IMR-90 (cell line): ENCODE measurements around the gene CHCT1. TPM values are rescaled to one million over a fixed set of nuclear protein-coding genes. Genes with fewer than 3 reads are reported as not detected.

Source experiments
- ATAC-seq: fragments of 200-7000 bp; cut with Tn5 transposase; 2 replicates; pipeline ENCODE4 v1.9.1; 2020; ENCODE audit warnings: low read depth, mild to moderate bottlenecking, moderate library complexity
- BruUV-seq: library from RNA; stranded (reverse); fragments of 400-500 nt; replicated peaks from 2 replicates; lab custom pipeline; 2021; lab: Mats Ljungman, UMichigan
- CTCF ChIA-PET: fragments of 300-600 bp; formaldehyde crosslinking; extraction: SDS; loops from one replicate; lab custom pipeline; 2021; ENCODE audit warnings: antibody characterized with exemption; lab: Yijun Ruan, JAX
- POLR2A ChIA-PET: fragments of 300-600 bp; sonication (Branson Sonifier 250); formaldehyde crosslinking; loops from one replicate; lab custom pipeline; 2022; ENCODE audit warnings: antibody characterized with exemption; ENCODE audit not compliant: unreplicated experiment; lab: Charles Lee
- DNase-seq: peaks from one replicate; pipeline ENCODE4 v3.0.0; 2013
- H2AFZ ChIP-seq: replicated peaks from 2 replicates; pipeline ENCODE3; 2013; ENCODE audit warnings: low read length, mild to moderate bottlenecking; ENCODE audit not compliant: poor library complexity
- H2AK5ac ChIP-seq: 2 replicates; pipeline ENCODE4 v1.6.1; 2013; ENCODE audit warnings: low read depth, low read length, inconsistent platforms
- H2AK9ac ChIP-seq: replicated peaks from 2 replicates; pipeline ENCODE3; 2013; ENCODE audit warnings: mild to moderate bottlenecking, low read depth, low read length, moderate library complexity; ENCODE audit not compliant: poor library complexity
- H2BK120ac ChIP-seq: 2 replicates; pipeline ENCODE4 v1.6.1; 2013; ENCODE audit warnings: low read depth, low read length, inconsistent platforms
- H2BK15ac ChIP-seq: 3 replicates; pipeline ENCODE4 v1.6.1; 2013; ENCODE audit warnings: low read depth, low read length, inconsistent platforms
- H2BK20ac ChIP-seq: 2 replicates; pipeline ENCODE4 v1.6.1; 2013; ENCODE audit warnings: low read depth, mild to moderate bottlenecking, inconsistent platforms, low read length, moderate library complexity
- H2BK5ac ChIP-seq: 2 replicates; pipeline ENCODE4 v1.6.1; 2013; ENCODE audit warnings: mild to moderate bottlenecking, low read depth, low read length, inconsistent platforms; ENCODE audit not compliant: poor library complexity, severe bottlenecking
- H3K14ac ChIP-seq: replicated peaks from 2 replicates; pipeline ENCODE4 v1.6.1; 2013; ENCODE audit warnings: low read depth, low read length, inconsistent platforms
- H3K18ac ChIP-seq: 2 replicates; pipeline ENCODE4 v1.6.1; 2013; ENCODE audit warnings: low read depth, low read length, control low read depth
- H3K23ac ChIP-seq: 2 replicates; pipeline ENCODE4 v1.6.1; 2013; ENCODE audit warnings: low read depth, low read length, inconsistent platforms
- H3K27ac ChIP-seq: 2 replicates; pipeline ENCODE4 v1.5.1; 2013; ENCODE audit warnings: mild to moderate bottlenecking, control low read depth, low read length; ENCODE audit not compliant: insufficient read depth
- H3K27me3 ChIP-seq: 2 replicates; pipeline ENCODE4 v1.6.1; 2013; ENCODE audit warnings: low read length; ENCODE audit not compliant: control insufficient read depth, insufficient read depth
- H3K36me3 ChIP-seq: 2 replicates; pipeline ENCODE4 v1.6.1; 2013; ENCODE audit warnings: low read length, mixed read lengths; ENCODE audit not compliant: control insufficient read depth, insufficient read depth
- H3K4ac ChIP-seq: 2 replicates; pipeline ENCODE4 v1.6.1; 2013; ENCODE audit warnings: low read depth, low read length, inconsistent platforms
- H3K4me1 ChIP-seq: 2 replicates; pipeline ENCODE4 v1.6.1; 2013; ENCODE audit warnings: low read length, mixed read lengths; ENCODE audit not compliant: control insufficient read depth, insufficient read depth
- H3K4me2 ChIP-seq: 2 replicates; pipeline ENCODE4 v1.6.1; 2013; ENCODE audit warnings: low read depth, mild to moderate bottlenecking, control low read depth, low read length, moderate library complexity
- H3K4me3 ChIP-seq: 2 replicates; pipeline ENCODE4 v1.5.1; 2013; ENCODE audit warnings: low read depth, mild to moderate bottlenecking, control low read depth, low read length, moderate library complexity; ENCODE audit not compliant: insufficient read depth
- H3K56ac ChIP-seq: 2 replicates; pipeline ENCODE4 v1.6.1; 2013; ENCODE audit warnings: low read length, inconsistent platforms; ENCODE audit not compliant: insufficient read depth; ENCODE audit errors: extremely low read depth
- H3K79me1 ChIP-seq, 2 experiments: 2 replicates each; pipeline ENCODE4 v1.6.1; 2013; ENCODE audit warnings: low read length in 2 of 2, inconsistent platforms in 1 of 2, low read depth in 1 of 2
- H3K9ac ChIP-seq: 2 replicates; pipeline ENCODE4 v1.6.1; 2013; ENCODE audit warnings: low read depth, low read length, control low read depth
- H3K9me1 ChIP-seq: 2 replicates; pipeline ENCODE4 v1.6.1; 2013; ENCODE audit warnings: low read length, inconsistent platforms; ENCODE audit not compliant: insufficient read depth
- H3K9me3 ChIP-seq: 2 replicates; pipeline ENCODE4 v1.6.1; 2013; ENCODE audit warnings: low read length; ENCODE audit not compliant: control insufficient read depth, insufficient read depth
- H4K20me1 ChIP-seq: 2 replicates; pipeline ENCODE4 v1.6.1; 2013; ENCODE audit warnings: low read length, inconsistent platforms; ENCODE audit not compliant: insufficient read depth
- H4K5ac ChIP-seq: 2 replicates; pipeline ENCODE4 v1.6.1; 2013; ENCODE audit warnings: mild to moderate bottlenecking, low read depth, low read length, control low read depth
- H4K8ac ChIP-seq, 2 experiments: 2 replicates each; pipeline ENCODE4 v1.6.1; 2013; ENCODE audit warnings: low read depth in 2 of 2, low read length in 2 of 2, control low read depth in 1 of 2, inconsistent platforms in 1 of 2
- H4K91ac ChIP-seq: 2 replicates; pipeline ENCODE4 v1.6.1; 2013; ENCODE audit warnings: low read depth, low read length, inconsistent platforms; ENCODE audit not compliant: insufficient read depth
- CHD1 ChIP-seq: IDR thresholded peaks from 2 replicates; pipeline ENCODE4 v1.6.1; 2012; ENCODE audit warnings: low read depth, low read length, improper control_type of control experiment
- CTCF ChIP-seq: conservative IDR thresholded peaks from 2 replicates; pipeline ENCODE4 v1.5.1; 2012; ENCODE audit warnings: mild to moderate bottlenecking, low read depth, low read length, improper control_type of control experiment
- ELK1 ChIP-seq: fragments of 150-350 bp; IDR thresholded peaks from 2 replicates; pipeline ENCODE4 v1.6.1; 2016; ENCODE audit warnings: low read depth, mild to moderate bottlenecking, low read length, moderate library complexity, borderline replicate concordance
- MAFK ChIP-seq: IDR thresholded peaks from 2 replicates; pipeline ENCODE4 v1.6.1; 2012; ENCODE audit warnings: low read depth, low read length, improper control_type of control experiment
- MAZ ChIP-seq: IDR thresholded peaks from 2 replicates; pipeline ENCODE4 v1.6.1; 2012; ENCODE audit warnings: low read depth, mild to moderate bottlenecking, low read length, improper control_type of control experiment, moderate library complexity, borderline replicate concordance
- MXI1 ChIP-seq: IDR thresholded peaks from 2 replicates; pipeline ENCODE4 v1.6.1; 2012; ENCODE audit warnings: low read depth, mild to moderate bottlenecking, low read length, moderate library complexity, borderline replicate concordance
- RAD21 ChIP-seq: IDR thresholded peaks from 2 replicates; pipeline ENCODE4 v1.6.1; 2012; ENCODE audit warnings: low read length, improper control_type of control experiment
- RCOR1 ChIP-seq: IDR thresholded peaks from 2 replicates; pipeline ENCODE4 v1.6.1; 2012; ENCODE audit warnings: mild to moderate bottlenecking, low read length, improper control_type of control experiment; ENCODE audit not compliant: insufficient replicate concordance
- RFX5 ChIP-seq: IDR thresholded peaks from 2 replicates; pipeline ENCODE4 v1.8.0; 2012; ENCODE audit warnings: low read depth, mild to moderate bottlenecking, low read length, moderate library complexity
- SMC3 ChIP-seq: fragments of 150-350 bp; IDR thresholded peaks from 2 replicates; pipeline ENCODE4 v1.6.1; 2016; ENCODE audit warnings: low read depth, mild to moderate bottlenecking, antibody characterized with exemption, low read length, moderate library complexity
- USF2 ChIP-seq: fragments of 150-350 bp; IDR thresholded peaks from 2 replicates; pipeline ENCODE4 v1.6.1; 2017; ENCODE audit warnings: mild to moderate bottlenecking, antibody characterized with exemption, low read length, low read depth
- WGBS, 2 experiments: methylation state at CpG; one replicate each; pipeline versions ENCODE4 v1.1.5 to v1.1.7; 2013; ENCODE audit warnings: missing lambda C conversion rate in 2 of 2; ENCODE audit not compliant: insufficient read length in 1 of 2; ENCODE audit errors: extremely low coverage in 2 of 2; 5-methylcytosine and 5-hydroxymethylcytosine counted together
- dilution Hi-C: fragments of 300-500 bp; cut with HindIII; formaldehyde crosslinking; loops from one replicate; pipeline ENCODE4 v1.14.3; 2018; ENCODE audit warnings: low sequenced_read_pairs; ENCODE audit not compliant: unreplicated experiment
- in situ Hi-C: fragments of 300-500 bp; cut with MboI; formaldehyde crosslinking; loops from 3 replicates; pipeline ENCODE4 v1.14.3; 2019; ENCODE audit warnings: low sequenced_read_pairs, inconsistent platforms, mixed read lengths
- intact Hi-C: fragments of 100-400 bp; cut with micrococcal nuclease; formaldehyde crosslinking; loops from 2 replicates; pipeline ENCODE4 v1.10.0; 2022
- polyA plus RNA-seq, 3 experiments: library from polyadenylated mRNA; depleted of rRNA; stranded (reverse); fragments of >200 nt; gene quantifications; 2 replicates each; pipeline ENCODE4 v1.2.3, GENCODE V29; 2012; ENCODE audit warnings: low replicate concordance in 1 of 3
- total RNA-seq: library from RNA; depleted of rRNA; stranded (reverse); fragments of >200 nt; gene quantifications from 2 replicates; pipeline ENCODE4 v1.2.3, GENCODE V29; 2012

The CHCT1 gene
- total and polyA plus RNA-seq, 2 of the 4 experiments (the other 2 are of a cell fraction) = not detected

GRCh38 chr17:60436676-60437075 is 14.4 kb downstream of the CHCT1 start:
- TF ChIP-seq MAFK = no peak
- TF ChIP-seq CHD1 = no peak
- TF ChIP-seq USF2 = no peak
- TF ChIP-seq RFX5 = no peak
- no peak for TF ChIP-seq MAZ
- no peak for TF ChIP-seq RAD21
- no peak for TF ChIP-seq CTCF
- no peak for TF ChIP-seq ELK1
- no peak for TF ChIP-seq RCOR1
- TF ChIP-seq MXI1 = no peak
- no peak for TF ChIP-seq SMC3
- WGBS, 2 experiments = 95% methylated on average over 3 of the region's 5 CpGs; no CpG with 5 or more reads in 1 of the 2 experiments
- H3K9ac ChIP-seq = no peak overlapping the region
- ChIA-PET CTCF (no interaction called here), POLR2A (no interaction called here)
- no peak overlapping the region for H3K23ac ChIP-seq
- DNase-seq = no peak
- H3K14ac ChIP-seq = no peak overlapping the region
- no peak overlapping the region for H3K27ac ChIP-seq
- no peak overlapping the region for H2AFZ ChIP-seq
- no peak overlapping the region for H2BK120ac ChIP-seq
- no peak overlapping the region for H3K18ac ChIP-seq
- in situ Hi-C loops (no loop called here), intact Hi-C loops (loop anchor here (1.0 to 2.0 kb wide), 2 partner anchors 206 to 293 kb away; no protein-coding TSS in a partner anchor), dilution Hi-C loops (no loop called here)
- H3K9me3 ChIP-seq = peaks cover 5% of the 10 kb centered on the region
- peaks cover 3% of the 10 kb centered on the region for H3K4me1 ChIP-seq
- no peak overlapping the region for H2AK5ac ChIP-seq
- H2AK9ac ChIP-seq = no peak overlapping the region
- H3K4me2 ChIP-seq = no peak overlapping the region
- H3K4me3 ChIP-seq = no peak overlapping the region
- no peak overlapping the region for H2BK20ac ChIP-seq
- no peak overlapping the region for H2BK5ac ChIP-seq
- H4K91ac ChIP-seq = no peak overlapping the region
- no peak overlapping the region for H3K4ac ChIP-seq
- H2BK15ac ChIP-seq = no peak overlapping the region; the same call in 2 of the 3 replicates
- no peak overlapping the region for H4K5ac ChIP-seq
- H4K20me1 ChIP-seq = no peaks in the 10 kb centered on the region
- BruUV-seq = no TSS peak
- H3K56ac ChIP-seq = no peak overlapping the region
- no peaks in the 10 kb centered on the region for H3K27me3 ChIP-seq
- peaks cover 3% of the 10 kb centered on the region; the same call in 1 of the 2 replicates for H3K9me1 ChIP-seq
- no peak for ATAC-seq
- no peak overlapping the region for H4K8ac ChIP-seq
- H3K79me1 ChIP-seq = no peaks in the 10 kb centered on the region
- no peaks in the 10 kb centered on the region for H3K36me3 ChIP-seq
